ENCODE data around the gene ASCC3.

GRCh38 chr6:100906325-100906724 lies 25.2 kb upstream of the ASCC3 start:
- no peak for TF ChIP-seq CTCF (IDR thresholded peaks at IDR 0.05)
- TF ChIP-seq POLR2A (IDR thresholded peaks at IDR 0.05): no peak

Data from testis (tissue), 2 donors.